BJ (cell line): ENCODE data around the gene ATOSA. TPM values are rescaled to one million over a fixed set of nuclear protein-coding genes. Genes with fewer than 3 reads are reported as not detected.

Experiments
- CTCF ChIA-PET: fragments of 350-600 bp; formaldehyde crosslinking; extraction: SDS; loops from one replicate; lab custom pipeline; 2021; ENCODE audit warnings: antibody characterized with exemption, inconsistent platforms; lab: Yijun Ruan, JAX
- POLR2A ChIA-PET: fragments of 300-600 bp; sonication (Branson Sonifier 250); formaldehyde crosslinking; extraction: SDS; loops from one replicate; lab custom pipeline; 2021; ENCODE audit warnings: antibody characterized with exemption; lab: Charles Lee
- DNase-seq: peaks from one replicate; pipeline ENCODE4 v3.0.0-alpha.2; 2011; ENCODE audit warnings: low read depth
- H3K27me3 ChIP-seq: 2 replicates; pipeline ENCODE4 v1.6.0; 2011; ENCODE audit warnings: low read length; ENCODE audit not compliant: control insufficient read depth, insufficient read depth
- H3K36me3 ChIP-seq: 2 replicates; pipeline ENCODE4 v1.5.1; 2011; ENCODE audit warnings: low read length; ENCODE audit not compliant: control insufficient read depth, insufficient read depth
- H3K4me3 ChIP-seq: 2 replicates; pipeline ENCODE4 v1.5.1; 2011; ENCODE audit warnings: low read depth, mild to moderate bottlenecking, control low read depth, low read length
- polyA plus RNA-seq: library from polyadenylated mRNA; depleted of rRNA; stranded (reverse); fragments of >200 nt; gene quantifications from 2 replicates; pipeline ENCODE4 v1.2.3, GENCODE V29; 2011
- TF ChIP-seq, protein P1 (sequence below): IDR thresholded peaks from 2 replicates; pipeline ENCODE4 v1.5.1; 2011; ENCODE audit warnings: low read depth, mild to moderate bottlenecking, control low read depth, inconsistent platforms, low read length, moderate library complexity; ENCODE audit not compliant: insufficient read depth

Gene ATOSA
- polyA plus RNA-seq, 1 experiment = 11.6 TPM

DNA sequence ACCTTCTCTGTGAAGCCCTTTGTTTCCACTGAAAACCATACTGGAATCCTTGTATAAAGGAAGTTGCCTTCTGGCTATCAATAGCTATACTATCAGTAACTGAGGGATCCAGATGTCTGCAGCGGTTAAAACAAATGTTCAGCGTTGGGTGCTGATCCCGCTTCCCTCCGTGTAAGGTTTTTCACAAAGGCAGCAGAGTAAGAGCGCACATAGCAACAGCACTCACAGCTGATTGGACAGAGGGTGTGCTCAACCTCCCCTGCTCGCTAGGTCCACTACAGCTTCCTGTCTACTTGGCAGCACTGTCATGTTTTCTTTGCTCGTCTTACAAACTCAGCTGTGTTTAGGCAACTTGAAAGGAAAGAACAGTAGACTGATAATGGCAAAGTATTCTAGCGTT lies 27.3 kb downstream of the ATOSA start:
- ChIA-PET POLR2A (no interaction called here), CTCF (no interaction called here)
- peak; percentile 58 for DNase-seq
- TF ChIP-seq, protein P1, sequence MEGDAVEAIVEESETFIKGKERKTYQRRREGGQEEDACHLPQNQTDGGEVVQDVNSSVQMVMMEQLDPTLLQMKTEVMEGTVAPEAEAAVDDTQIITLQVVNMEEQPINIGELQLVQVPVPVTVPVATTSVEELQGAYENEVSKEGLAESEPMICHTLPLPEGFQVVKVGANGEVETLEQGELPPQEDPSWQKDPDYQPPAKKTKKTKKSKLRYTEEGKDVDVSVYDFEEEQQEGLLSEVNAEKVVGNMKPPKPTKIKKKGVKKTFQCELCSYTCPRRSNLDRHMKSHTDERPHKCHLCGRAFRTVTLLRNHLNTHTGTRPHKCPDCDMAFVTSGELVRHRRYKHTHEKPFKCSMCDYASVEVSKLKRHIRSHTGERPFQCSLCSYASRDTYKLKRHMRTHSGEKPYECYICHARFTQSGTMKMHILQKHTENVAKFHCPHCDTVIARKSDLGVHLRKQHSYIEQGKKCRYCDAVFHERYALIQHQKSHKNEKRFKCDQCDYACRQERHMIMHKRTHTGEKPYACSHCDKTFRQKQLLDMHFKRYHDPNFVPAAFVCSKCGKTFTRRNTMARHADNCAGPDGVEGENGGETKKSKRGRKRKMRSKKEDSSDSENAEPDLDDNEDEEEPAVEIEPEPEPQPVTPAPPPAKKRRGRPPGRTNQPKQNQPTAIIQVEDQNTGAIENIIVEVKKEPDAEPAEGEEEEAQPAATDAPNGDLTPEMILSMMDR = no peak
- H3K27me3 ChIP-seq = no peaks in the 10 kb centered on the region
- no peaks in the 10 kb centered on the region for H3K36me3 ChIP-seq
- H3K4me3 ChIP-seq = no peak overlapping the region

DNA sequence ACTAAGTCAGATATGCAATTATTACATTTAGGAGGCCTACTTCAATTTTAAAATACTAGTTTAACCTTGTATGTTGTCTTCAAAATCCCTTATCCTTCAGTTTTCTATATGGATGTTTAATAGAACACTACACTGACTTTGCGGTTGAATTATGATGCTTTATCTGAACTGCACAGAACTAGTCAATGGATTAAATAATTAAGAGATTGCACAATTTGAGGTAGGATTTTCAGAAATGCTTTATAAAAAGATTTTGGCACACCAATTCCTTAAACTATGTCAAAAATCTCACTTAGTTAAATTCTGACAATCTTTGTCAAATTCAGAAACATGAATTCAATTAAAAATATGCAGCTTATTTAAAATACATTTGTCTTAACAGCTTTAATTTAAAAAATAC lies 28.1 kb downstream of the ATOSA start:
- H3K27me3 ChIP-seq = no peaks in the 10 kb centered on the region
- ChIA-PET POLR2A (interaction anchor here (0.6 kb wide), 1 partner anchor 10 kb away, joined by 3 read pairs; no protein-coding TSS in a partner anchor), CTCF (no interaction called here)
- no peak overlapping the region for H3K4me3 ChIP-seq
- H3K36me3 ChIP-seq = no peaks in the 10 kb centered on the region
- TF ChIP-seq, protein P1 = no peak
- DNase-seq = no peak

DNA sequence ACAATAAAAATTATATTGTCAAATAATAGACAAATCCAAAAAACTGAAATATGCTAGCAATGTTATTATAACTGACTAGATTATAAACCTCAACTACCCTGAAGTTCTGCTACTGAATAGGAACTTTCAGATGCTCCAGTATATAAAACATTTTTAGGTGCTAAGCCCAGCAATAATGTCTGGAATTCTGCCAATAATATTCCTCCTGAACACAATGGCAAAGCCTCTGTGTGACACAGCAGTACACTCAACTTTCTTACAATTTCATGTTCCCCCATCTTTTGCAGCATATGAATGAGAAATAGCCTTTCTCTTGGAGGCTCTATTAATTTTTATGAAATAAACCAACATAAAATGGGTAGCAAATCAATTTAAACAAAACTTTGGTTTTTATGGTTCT lies 29.5 kb downstream of the ATOSA start:
- Histone ChIP-seq H3K36me3 (no peaks in the 10 kb centered on the region), H3K27me3 (no peaks in the 10 kb centered on the region), H3K4me3 (no peak overlapping the region)
- POLR2A ChIA-PET = no interaction called here
- CTCF ChIA-PET = no interaction called here
- TF ChIP-seq, protein P1 = no peak
- no peak for DNase-seq

DNA sequence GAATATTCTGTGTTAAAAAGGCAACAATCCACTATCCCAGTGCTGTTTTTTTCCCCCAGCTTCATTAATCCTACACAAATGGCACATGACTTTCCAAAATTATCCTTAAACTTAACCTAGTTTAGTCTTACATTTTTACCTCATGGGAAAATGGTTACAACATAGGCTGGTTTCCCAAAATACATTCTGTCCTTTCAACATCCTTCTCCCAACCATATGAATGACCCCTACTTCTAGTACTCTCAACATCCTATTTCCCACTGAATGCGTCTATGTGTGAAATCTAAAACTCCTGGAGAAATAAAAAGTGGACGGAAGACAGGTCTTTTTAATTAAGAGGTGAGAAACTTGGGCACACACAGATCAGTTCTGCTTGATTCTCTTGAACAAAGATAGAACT lies 33.3 kb downstream of the ATOSA start:
- CTCF ChIA-PET = no interaction called here
- TF ChIP-seq, protein P1 = no peak
- no peaks in the 10 kb centered on the region for H3K36me3 ChIP-seq
- H3K4me3 ChIP-seq = no peak overlapping the region
- POLR2A ChIA-PET = no interaction called here
- no peak for DNase-seq
- H3K27me3 ChIP-seq = no peaks in the 10 kb centered on the region

DNA sequence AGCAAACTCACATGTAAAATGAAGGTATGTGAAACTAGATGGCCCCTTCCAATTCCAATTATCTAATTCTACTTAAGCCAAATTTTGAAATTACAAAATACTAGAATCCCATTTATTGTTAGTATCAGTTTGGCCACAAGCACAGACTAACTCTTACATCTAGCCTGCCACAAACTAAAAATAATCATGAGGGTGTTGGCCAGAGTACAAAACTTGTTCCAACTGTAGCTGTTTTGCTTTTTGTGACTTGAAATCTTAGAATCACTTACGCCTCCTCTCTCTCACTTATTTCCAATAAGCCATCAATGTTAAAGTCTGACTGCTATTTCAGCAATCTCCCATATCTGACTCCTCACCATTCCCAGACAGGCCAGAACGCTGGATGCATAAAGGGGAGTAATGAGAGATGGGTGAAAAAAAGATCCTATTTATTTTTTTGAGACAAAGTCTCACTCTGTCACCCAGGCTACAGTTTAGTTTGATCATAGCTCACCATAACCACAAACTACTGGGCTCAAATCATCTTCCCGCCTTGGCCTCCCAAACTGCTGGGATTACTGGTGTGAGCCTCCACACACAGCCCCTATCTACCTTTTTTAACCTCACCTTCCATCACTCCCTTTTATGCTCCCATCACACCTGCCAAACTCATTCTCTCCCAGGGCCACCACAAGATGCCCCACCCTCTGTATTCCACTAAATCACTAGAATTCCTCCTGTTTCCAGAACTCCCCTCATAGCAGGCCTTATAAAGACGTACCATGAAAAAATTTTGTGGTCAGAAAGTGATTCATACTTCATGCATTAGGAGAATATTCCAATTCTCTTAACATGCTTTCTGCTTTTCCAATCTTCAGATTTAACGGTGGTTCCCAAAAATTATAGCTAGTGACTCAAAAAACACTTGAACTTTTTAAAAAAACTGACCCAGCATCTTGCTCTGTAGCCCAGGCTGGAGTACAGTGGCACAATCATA lies 36.5 kb downstream of the ATOSA start:
- TF ChIP-seq, protein P1 = no peak
- H3K27me3 ChIP-seq = no peaks in the 10 kb centered on the region
- H3K36me3 ChIP-seq = no peaks in the 10 kb centered on the region
- DNase-seq = peak; percentile 73
- ChIA-PET POLR2A (no interaction called here), CTCF (no interaction called here)
- H3K4me3 ChIP-seq = no peak overlapping the region
